ENCODE results near the gene ARHGEF2. TPM values are rescaled to one million over a fixed set of nuclear protein-coding genes. Genes with fewer than 3 reads are reported as not detected.

ARHGEF2 gene
- total and polyA plus RNA-seq, 2 donors (not counting 3 experiments of a cell fraction or from before 2014, with no cell fraction given), result 59.2 to 118 TPM

GRCh38 chr1:155968670-155969069, 9.7 kb downstream of the ARHGEF2 start:
- peak overlapping the region; percentile 91 for H3K27ac ChIP-seq (ENCODE audit: insufficient read depth, low read depth, low read length)
- H3K9ac ChIP-seq (replicated peaks; ENCODE audit: extremely low read depth, insufficient read depth, low read length), result no peak overlapping the region
- no peaks in the 10 kb centered on the region for H4K20me1 ChIP-seq (replicated peaks; ENCODE audit: control insufficient read depth, extremely low read depth, insufficient read depth, low read length)
- H3K36me3 ChIP-seq (ENCODE audit: control insufficient read depth in 2 of 2, extremely low read depth in 1 of 2, insufficient read depth in 2 of 2, low read length in 2 of 2), result peaks cover 14 to 27% of the 10 kb centered on the region in 2 experiments
- ChIA-PET POLR2A (interaction anchor here (1.4 kb wide), 1 partner anchor 10 kb away, joined by 4 read pairs; the partner anchor contains the start of gene ARHGEF2), CTCF (interaction anchor here (0.7 to 5.5 kb wide), 7 partner anchors 9 to 844 kb away, joined by 3 to 41 read pairs (median 5); partner anchors contain the start of gene ARHGEF2)
- intact Hi-C loops (cut with micrococcal nuclease) (loop anchor here (10.0 kb wide), 1 partner anchor 166 kb away; no protein-coding TSS in a partner anchor), dilution Hi-C loops (cut with MboI; ENCODE audit: extremely low pct_ligation_motif_present, low sequenced_read_pairs) (no loop called here)
- no peak overlapping the region for H2AFZ ChIP-seq (ENCODE audit: low read depth, low read length)
- no peak overlapping the region for H3K4me3 ChIP-seq (replicated peaks in 1 of 3; ENCODE audit: insufficient read depth in 1 of 3, low read depth in 1 of 3, low read length in 3 of 3)
- TF ChIP-seq JUN (IDR thresholded peaks at IDR 0.05; ENCODE audit: borderline replicate concordance, insufficient read depth, insufficient read length, low read depth) (no peak), POLR2AphosphoS5 (IDR thresholded peaks at IDR 0.05; ENCODE audit: insufficient read depth, low read depth, low read length) (no peak), GATA2 (IDR thresholded peaks at IDR 0.05; ENCODE audit: insufficient read depth, insufficient read length, low read depth, low read length) (no peak), FOS (IDR thresholded peaks at IDR 0.05; ENCODE audit: borderline replicate concordance, insufficient read depth, low read length) (no peak), POLR2A (IDR thresholded peaks at IDR 0.05; ENCODE audit: low read depth, low read length) (no peak), EZH2 (IDR thresholded peaks at IDR 0.05; ENCODE audit: borderline replicate concordance, low read depth, low read length, severe bottlenecking) (no peak), MYC (IDR thresholded peaks at IDR 0.05; ENCODE audit: low read depth, low read length) (no peak), MAX (IDR thresholded peaks at IDR 0.05; ENCODE audit: insufficient read depth, insufficient read length) (no peak), CTCF (IDR thresholded peaks at IDR 0.05; ENCODE audit: extremely low read depth in 1 of 2, insufficient read depth in 1 of 2, low read depth in 1 of 2, low read length in 2 of 2) (no peak)
- peaks cover 64% of the 10 kb centered on the region for H3K4me1 ChIP-seq (ENCODE audit: control insufficient read depth, extremely low read depth, insufficient read depth, low read length)
- no TSS peak for BruUV-seq (replicated peaks)
- no peaks in the 10 kb centered on the region for H3K9me3 ChIP-seq (replicated peaks; ENCODE audit: control insufficient read depth, insufficient read depth, low read length)
- no peaks in the 10 kb centered on the region for H3K9me1 ChIP-seq (replicated peaks; ENCODE audit: control insufficient read depth, extremely low read depth, insufficient read depth, low read length)
- H3K79me2 ChIP-seq (ENCODE audit: control insufficient read depth, insufficient read depth, low read length), result peaks cover 62% of the 10 kb centered on the region
- no peaks in the 10 kb centered on the region for H3K27me3 ChIP-seq (ENCODE audit: control insufficient read depth in 2 of 2, insufficient read depth in 2 of 2, low read length in 2 of 2)
- DNase-seq (ENCODE audit: low read depth, low spot score) (no peak), FAIRE-seq (peak; percentile 80)
- H3K4me2 ChIP-seq (ENCODE audit: insufficient read depth, low read length), result peak overlapping the region; percentile 66

All from endothelial cell of umbilical vein (primary cell).